A549 (cell line): ENCODE results near the gene EID1. TPM values are rescaled to one million over a fixed set of nuclear protein-coding genes. Genes with fewer than 3 reads are reported as not detected.

Experiments used
- ATAC-seq, 2 experiments: fragments of 200-7000 bp in 1 of 2; fragments of >200 bp in 1 of 2; cut with Nextera tagmentation in 1 of 2; cut with Tn5 transposase in 1 of 2; 3 replicates each; pipeline versions ENCODE4 v1.8.0 to v1.9.1; 2018 to 2020; ENCODE audit warnings: mild to moderate bottlenecking in 1 of 2, moderate library complexity in 1 of 2
- CTCF ChIA-PET: fragments of 300-600 bp; sonication (Branson Sonifier 250); formaldehyde crosslinking; extraction: SDS; loops from one replicate; lab custom pipeline; 2021; ENCODE audit warnings: antibody characterized with exemption, inconsistent platforms; lab: Yijun Ruan, JAX
- POLR2A ChIA-PET: fragments of 350-600 bp; formaldehyde crosslinking; extraction: SDS; loops from one replicate; lab custom pipeline; 2021; ENCODE audit warnings: antibody characterized with exemption, inconsistent platforms; lab: Yijun Ruan, JAX
- DNase-seq, 2 experiments: peaks; one replicate each; pipeline versions ENCODE4 v3.0.0 to v3.0.0-alpha.2; 2011 to 2016; ENCODE audit warnings: low read depth in 1 of 2, low spot score in 1 of 2
- FAIRE-seq: peaks from 2 replicates; lab custom pipeline; 2011; peaks lifted over from hg19 to GRCh38; lab: Jason Lieb, UNC
- H3K27ac ChIP-seq, 2 experiments: fragments of >200 bp; sonication (Bioruptor Twin); formaldehyde crosslinking; 3 replicates each; pipeline ENCODE4 v1.5.1; 2016 to 2017
- H3K4me1 ChIP-seq: fragments of >200 bp; sonication (Bioruptor Twin); formaldehyde crosslinking; 3 replicates; pipeline ENCODE4 v1.6.1; 2016
- H3K4me2 ChIP-seq: fragments of >200 bp; sonication (Bioruptor Twin); formaldehyde crosslinking; 3 replicates; pipeline ENCODE4 v1.6.1; 2016
- H3K4me3 ChIP-seq: fragments of >200 bp; sonication (Bioruptor Twin); formaldehyde crosslinking; 3 replicates; pipeline ENCODE4 v1.5.1; 2016
- H3K9me3 ChIP-seq: fragments of >200 bp; sonication (Bioruptor Twin); formaldehyde crosslinking; 3 replicates; pipeline ENCODE4 v1.6.1; 2016
- CEBPB ChIP-seq, 2 experiments: fragments of >200 bp in 1 of 2; sonication (Bioruptor Twin) in 1 of 2; formaldehyde crosslinking in 1 of 2; IDR thresholded peaks; 2 replicates each; pipeline ENCODE4 v1.6.1; 2012 to 2016
- FOSL2 ChIP-seq, 2 experiments: fragments of 450-650 bp in 1 of 2; fragments of >200 bp in 1 of 2; sonication (Bioruptor Twin) in 1 of 2; formaldehyde crosslinking; IDR thresholded peaks; 2 replicates each; pipeline versions ENCODE4 v1.5.0 to v1.6.1; 2016 to 2020; ENCODE audit warnings: mild to moderate bottlenecking in 1 of 2, moderate library complexity in 1 of 2
- HEYL ChIP-seq: fragments of 250-450 bp; sonication (Bioruptor Pico); IDR thresholded peaks from 2 replicates; pipeline ENCODE4 v1.8.0; 2021; ENCODE audit warnings: mild to moderate bottlenecking, moderate library complexity
- MAFK ChIP-seq: fragments of 450-650 bp; IDR thresholded peaks from 2 replicates; pipeline ENCODE4 v1.6.1; 2014; ENCODE audit not compliant: partially characterized antibody
- NR3C1 ChIP-seq: fragments of >200 bp; sonication (Bioruptor Twin); formaldehyde crosslinking; IDR thresholded peaks from 3 replicates; pipeline ENCODE4 v1.6.1; 2017
- POLR2A ChIP-seq: IDR thresholded peaks from 2 replicates; pipeline ENCODE4 v1.6.1; 2012; ENCODE audit warnings: mild to moderate bottlenecking, low read length
- RAD21 ChIP-seq, 2 experiments: fragments of >200 bp in 1 of 2; sonication (Bioruptor Twin) in 1 of 2; formaldehyde crosslinking in 1 of 2; IDR thresholded peaks in 1 of 2; conservative IDR thresholded peaks in 1 of 2; 2 replicates in 1 of 2; 3 replicates in 1 of 2; pipeline ENCODE4 v1.6.1; 2012 to 2018; ENCODE audit warnings: inconsistent platforms in 1 of 2
- SMC3 ChIP-seq: fragments of >200 bp; sonication (Bioruptor Twin); formaldehyde crosslinking; IDR thresholded peaks from 3 replicates; pipeline ENCODE4 v1.6.1; 2018; ENCODE audit warnings: inconsistent platforms
- ZC3H11A ChIP-seq: fragments of 450-650 bp; IDR thresholded peaks from 2 replicates; pipeline ENCODE4 v1.6.1; 2014; ENCODE audit warnings: antibody characterized with exemption, mild to moderate bottlenecking
- ZFP36 ChIP-seq: fragments of 450-650 bp; IDR thresholded peaks from 2 replicates; pipeline ENCODE4 v1.6.1; 2014; ENCODE audit warnings: borderline replicate concordance; ENCODE audit not compliant: partially characterized antibody
- WGBS: methylation state at CpG from one replicate; pipeline ENCODE4 v1.1.6; 2017; ENCODE audit errors: missing lambda C conversion rate; 5-methylcytosine and 5-hydroxymethylcytosine counted together
- polyA plus RNA-seq, 4 experiments: library from polyadenylated mRNA; depleted of rRNA in 3 of 4; stranded (reverse); fragments of >200 nt; fragmentation: RNase III in 1 of 4; extraction: RNeasy Plus Mini Kit Qiagen cat#74134 plus additional on column Dnase treatment in 1 of 4; gene quantifications; 2 replicates in 3 of 4; 3 replicates in 1 of 4; pipeline ENCODE4 v1.2.3, GENCODE V29; 2011 to 2017
- TF ChIP-seq, protein P1 (sequence below): IDR thresholded peaks from 2 replicates; pipeline ENCODE4 v1.6.1; 2012
- TF ChIP-seq, protein P2 (sequence below): fragments of 250-450 bp; sonication (Bioruptor Pico); IDR thresholded peaks from 2 replicates; pipeline ENCODE4 v1.5.0; 2021; ENCODE audit warnings: mild to moderate bottlenecking, moderate library complexity, borderline replicate concordance
- TF ChIP-seq, protein P3 (sequence below): fragments of 200-600 bp; sonication (generic); IDR thresholded peaks from 2 replicates; pipeline ENCODE4 v1.6.1; 2016; ENCODE audit warnings: antibody characterized with exemption, mild to moderate bottlenecking, moderate library complexity

The EID1 gene
- polyA plus RNA-seq, 2 of the 4 experiments (the other 2 are of a cell fraction), result 125 to 182 TPM

GRCh38 chr15:48929661-48930060 lies 51.7 kb downstream of the EID1 start:
- TF ChIP-seq CEBPB (IDR thresholded peaks at IDR 0.05) (no peak), POLR2A (no peak), HEYL (CRISPR knock-in tag) (no peak), ZC3H11A (no peak), FOSL2 (IDR thresholded peaks at IDR 0.05) (no peak), FOSL2 (CRISPR knock-in tag; IDR thresholded peaks at IDR 0.05) (no peak), ZFP36 (no peak), RAD21 (conservative IDR thresholded peaks at IDR 0.05 in 1 of 2, IDR thresholded peaks at IDR 0.05 in 1 of 2) (no peak), SMC3 (no peak), NR3C1 (no peak), MAFK (no peak)
- TF ChIP-seq, protein P1, sequence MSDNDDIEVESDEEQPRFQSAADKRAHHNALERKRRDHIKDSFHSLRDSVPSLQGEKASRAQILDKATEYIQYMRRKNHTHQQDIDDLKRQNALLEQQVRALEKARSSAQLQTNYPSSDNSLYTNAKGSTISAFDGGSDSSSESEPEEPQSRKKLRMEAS, result no peak
- TF ChIP-seq, protein P2, sequence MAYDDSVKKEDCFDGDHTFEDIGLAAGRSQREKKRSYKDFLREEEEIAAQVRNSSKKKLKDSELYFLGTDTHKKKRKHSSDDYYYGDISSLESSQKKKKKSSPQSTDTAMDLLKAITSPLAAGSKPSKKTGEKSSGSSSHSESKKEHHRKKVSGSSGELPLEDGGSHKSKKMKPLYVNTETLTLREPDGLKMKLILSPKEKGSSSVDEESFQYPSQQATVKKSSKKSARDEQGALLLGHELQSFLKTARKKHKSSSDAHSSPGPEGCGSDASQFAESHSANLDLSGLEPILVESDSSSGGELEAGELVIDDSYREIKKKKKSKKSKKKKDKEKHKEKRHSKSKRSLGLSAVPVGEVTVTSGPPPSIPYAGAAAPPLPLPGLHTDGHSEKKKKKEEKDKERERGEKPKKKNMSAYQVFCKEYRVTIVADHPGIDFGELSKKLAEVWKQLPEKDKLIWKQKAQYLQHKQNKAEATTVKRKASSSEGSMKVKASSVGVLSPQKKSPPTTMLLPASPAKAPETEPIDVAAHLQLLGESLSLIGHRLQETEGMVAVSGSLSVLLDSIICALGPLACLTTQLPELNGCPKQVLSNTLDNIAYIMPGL, result no peak
- TF ChIP-seq, protein P3, sequence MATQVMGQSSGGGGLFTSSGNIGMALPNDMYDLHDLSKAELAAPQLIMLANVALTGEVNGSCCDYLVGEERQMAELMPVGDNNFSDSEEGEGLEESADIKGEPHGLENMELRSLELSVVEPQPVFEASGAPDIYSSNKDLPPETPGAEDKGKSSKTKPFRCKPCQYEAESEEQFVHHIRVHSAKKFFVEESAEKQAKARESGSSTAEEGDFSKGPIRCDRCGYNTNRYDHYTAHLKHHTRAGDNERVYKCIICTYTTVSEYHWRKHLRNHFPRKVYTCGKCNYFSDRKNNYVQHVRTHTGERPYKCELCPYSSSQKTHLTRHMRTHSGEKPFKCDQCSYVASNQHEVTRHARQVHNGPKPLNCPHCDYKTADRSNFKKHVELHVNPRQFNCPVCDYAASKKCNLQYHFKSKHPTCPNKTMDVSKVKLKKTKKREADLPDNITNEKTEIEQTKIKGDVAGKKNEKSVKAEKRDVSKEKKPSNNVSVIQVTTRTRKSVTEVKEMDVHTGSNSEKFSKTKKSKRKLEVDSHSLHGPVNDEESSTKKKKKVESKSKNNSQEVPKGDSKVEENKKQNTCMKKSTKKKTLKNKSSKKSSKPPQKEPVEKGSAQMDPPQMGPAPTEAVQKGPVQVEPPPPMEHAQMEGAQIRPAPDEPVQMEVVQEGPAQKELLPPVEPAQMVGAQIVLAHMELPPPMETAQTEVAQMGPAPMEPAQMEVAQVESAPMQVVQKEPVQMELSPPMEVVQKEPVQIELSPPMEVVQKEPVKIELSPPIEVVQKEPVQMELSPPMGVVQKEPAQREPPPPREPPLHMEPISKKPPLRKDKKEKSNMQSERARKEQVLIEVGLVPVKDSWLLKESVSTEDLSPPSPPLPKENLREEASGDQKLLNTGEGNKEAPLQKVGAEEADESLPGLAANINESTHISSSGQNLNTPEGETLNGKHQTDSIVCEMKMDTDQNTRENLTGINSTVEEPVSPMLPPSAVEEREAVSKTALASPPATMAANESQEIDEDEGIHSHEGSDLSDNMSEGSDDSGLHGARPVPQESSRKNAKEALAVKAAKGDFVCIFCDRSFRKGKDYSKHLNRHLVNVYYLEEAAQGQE, result no peak
- DNase-seq (no peak), FAIRE-seq (no peak), ATAC-seq (no peak)
- Histone ChIP-seq H3K4me1 (peaks cover 11% of the 10 kb centered on the region; the same call in 2 of the 3 replicates), H3K4me3 (no peak overlapping the region), H3K9me3 (no peaks in the 10 kb centered on the region), H3K4me2 (no peak overlapping the region), H3K27ac (no peak overlapping the region)
- WGBS, result 90% methylated on average over 3 of the region's 3 CpGs
- CTCF ChIA-PET, result no interaction called here
- POLR2A ChIA-PET, result no interaction called here

Other genes starting within 250 kb of the EID1 start
- 9.4 and 9.8 TPM in 2 replicates for gene FBN1, start 232.4 kb upstream of the EID1 start, polyA plus RNA-seq (2011; rRNA removed)
- 6.3 to 7.4 TPM (median 6.5 TPM) in 3 replicates for gene FBN1, start 232.4 kb upstream of the EID1 start, polyA plus RNA-seq (2017; fragmentation: RNase III; extraction: RNeasy Plus Mini Kit Qiagen cat#74134 plus additional on column Dnase treatment)
- 3.9 and 4.5 TPM in 2 replicates for gene CEP152, start 67.1 kb upstream of the EID1 start, polyA plus RNA-seq (2011; rRNA removed)
- 4.3 to 9.5 TPM (median 8.2 TPM) in 3 replicates for gene CEP152, start 67.1 kb upstream of the EID1 start, polyA plus RNA-seq (2017; fragmentation: RNase III; extraction: RNeasy Plus Mini Kit Qiagen cat#74134 plus additional on column Dnase treatment)
- 0.16 and 0.17 TPM in 2 replicates for gene SHC4, start 85.8 kb downstream of the EID1 start, polyA plus RNA-seq (2011; rRNA removed)
- gene SHC4, start 85.8 kb downstream of the EID1 start, polyA plus RNA-seq (2017; fragmentation: RNase III; extraction: RNeasy Plus Mini Kit Qiagen cat#74134 plus additional on column Dnase treatment), result 0.08 to 0.30 TPM (median 0.20 TPM) in 3 replicates
- gene SECISBP2L, start 168.3 kb downstream of the EID1 start, polyA plus RNA-seq (2011; rRNA removed), result 15.0 and 18.8 TPM in 2 replicates
- gene SECISBP2L, start 168.3 kb downstream of the EID1 start, polyA plus RNA-seq (2017; fragmentation: RNase III; extraction: RNeasy Plus Mini Kit Qiagen cat#74134 plus additional on column Dnase treatment), result 6.4 to 7.5 TPM (median 7.2 TPM) in 3 replicates